Dendritic cell treated with granulocyte-macrophage colony-stimulating factor and Interleukin-4, amounts not matched to agents 40 ng/mL and 50 ng/mL, for 4 days (primary cell): ENCODE measurements around the gene ILDR2.

ENCODE experiments used
- H3K27ac Mint-ChIP-seq: one replicate; pipeline ENCODE4 v1.8.0; 2022; ENCODE audit warnings: mild to moderate bottlenecking, mixed read lengths
- H3K27me3 Mint-ChIP-seq: one replicate; pipeline ENCODE4 v1.8.0; 2022; ENCODE audit warnings: mild to moderate bottlenecking, mixed read lengths
- H3K36me3 Mint-ChIP-seq: one replicate; pipeline ENCODE4 v1.8.0; 2022; ENCODE audit warnings: low read depth, mixed read lengths
- H3K4me1 Mint-ChIP-seq: one replicate; pipeline ENCODE4 v1.8.0; 2022; ENCODE audit warnings: low read depth, mixed read lengths
- H3K4me3 Mint-ChIP-seq: one replicate; pipeline ENCODE4 v1.8.0; 2022; ENCODE audit warnings: mild to moderate bottlenecking, moderate library complexity, mixed read lengths
- H3K9me3 Mint-ChIP-seq: one replicate; pipeline ENCODE4 v1.8.0; 2022; ENCODE audit warnings: mixed read lengths
- intact Hi-C: fragments of 100-400 bp; cut with micrococcal nuclease; formaldehyde crosslinking; loops from one replicate; pipeline ENCODE4 v1.15.0; 2022

ILDR2 gene

DNA sequence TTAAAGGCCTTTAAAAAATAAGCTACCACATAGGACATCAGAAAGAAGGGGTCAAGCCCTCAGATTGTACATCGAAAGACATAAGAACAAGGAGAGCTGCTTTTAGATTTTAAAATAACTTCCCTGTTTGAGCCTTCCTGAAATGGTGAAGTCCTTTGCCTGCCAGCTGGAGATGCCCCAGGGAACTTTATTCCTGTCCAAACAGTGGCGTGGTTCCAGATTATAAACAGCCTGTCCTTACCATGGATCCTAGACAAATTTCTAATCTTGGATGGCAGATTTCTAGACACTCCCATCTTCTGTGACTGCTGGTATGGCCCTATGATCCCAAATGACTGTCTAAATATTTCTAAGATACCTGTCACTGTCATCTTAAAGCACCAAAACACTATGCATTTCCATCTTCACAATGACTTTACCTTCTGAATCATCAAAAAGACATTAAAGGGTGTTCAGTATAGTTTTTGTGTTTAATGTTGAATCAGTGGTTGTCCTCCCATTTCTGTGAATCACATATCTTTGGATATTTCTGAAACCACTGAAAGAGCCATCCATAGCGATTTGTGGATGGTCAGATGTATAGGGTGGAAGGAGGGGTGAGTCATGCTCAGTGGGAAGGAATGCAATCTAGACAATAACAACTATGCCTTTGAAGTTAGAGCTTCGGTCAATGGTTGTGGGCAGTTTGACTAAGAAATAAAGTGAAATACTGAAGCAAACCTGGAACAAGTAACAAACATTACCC lies 23.2 kb downstream of the ILDR2 start:
- peaks cover 13% of the 10 kb centered on the region for H3K27me3 Mint-ChIP-seq
- intact Hi-C loops, result no loop called here
- no peak overlapping the region for H3K4me3 Mint-ChIP-seq
- H3K36me3 Mint-ChIP-seq, result no peaks in the 10 kb centered on the region
- H3K4me1 Mint-ChIP-seq, result peaks cover 7% of the 10 kb centered on the region
- no peaks in the 10 kb centered on the region for H3K9me3 Mint-ChIP-seq
- H3K27ac Mint-ChIP-seq, result no peak overlapping the region

DNA sequence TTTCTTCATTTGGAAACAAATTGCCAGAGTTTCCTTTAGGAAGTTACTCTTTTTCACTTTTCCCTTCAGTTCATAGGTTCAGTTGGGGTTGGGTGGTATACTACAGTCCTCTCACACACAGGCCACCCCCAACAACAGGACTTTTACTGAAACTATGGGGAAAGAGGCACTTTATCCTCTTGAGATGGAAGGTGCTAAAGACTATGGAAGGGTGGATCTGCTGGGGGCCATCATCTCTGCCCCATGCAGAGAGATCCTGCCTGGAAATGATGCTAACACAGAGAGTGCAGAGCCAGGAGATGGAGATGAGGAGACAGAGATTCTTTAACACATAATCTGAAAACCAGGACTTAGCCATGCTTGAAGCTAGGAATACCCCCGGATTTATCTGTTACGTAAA lies 24.3 kb downstream of the ILDR2 start:
- no peaks in the 10 kb centered on the region for H3K9me3 Mint-ChIP-seq

DNA sequence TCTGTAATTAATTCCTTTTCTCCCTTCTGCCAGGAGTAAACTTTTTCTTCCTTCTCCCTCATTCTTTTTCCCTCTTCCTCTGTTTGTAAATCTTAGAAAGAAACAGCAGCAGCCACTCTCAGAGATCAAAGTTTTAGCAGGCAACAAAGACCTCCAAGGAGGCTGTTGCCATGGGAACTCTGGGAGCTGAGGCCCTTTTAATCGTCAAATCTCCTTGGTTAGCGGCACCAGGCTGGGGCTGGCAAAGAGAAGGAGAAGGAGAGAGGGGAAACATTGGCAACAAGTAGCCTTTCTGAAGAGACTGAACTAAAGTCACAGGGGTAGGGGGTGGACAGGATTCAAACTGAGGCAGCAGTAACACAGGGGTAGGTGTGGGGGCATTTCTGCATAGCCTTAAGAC lies 25.2 kb downstream of the ILDR2 start:
- H3K4me1 Mint-ChIP-seq, result peaks cover 17% of the 10 kb centered on the region
- no peak overlapping the region for H3K4me3 Mint-ChIP-seq
- intact Hi-C loops, result no loop called here
- no peaks in the 10 kb centered on the region for H3K36me3 Mint-ChIP-seq
- H3K9me3 Mint-ChIP-seq, result no peaks in the 10 kb centered on the region
- H3K27ac Mint-ChIP-seq, result no peak overlapping the region
- peaks cover 26% of the 10 kb centered on the region for H3K27me3 Mint-ChIP-seq

More for the DNA sequence above, 24.3 kb downstream of the ILDR2 start:
- intact Hi-C loops, result no loop called here
- no peak overlapping the region for H3K27ac Mint-ChIP-seq
- peaks cover 22% of the 10 kb centered on the region for H3K27me3 Mint-ChIP-seq
- H3K4me3 Mint-ChIP-seq, result no peak overlapping the region
- H3K36me3 Mint-ChIP-seq, result no peaks in the 10 kb centered on the region
- H3K4me1 Mint-ChIP-seq, result peaks cover 9% of the 10 kb centered on the region

DNA sequence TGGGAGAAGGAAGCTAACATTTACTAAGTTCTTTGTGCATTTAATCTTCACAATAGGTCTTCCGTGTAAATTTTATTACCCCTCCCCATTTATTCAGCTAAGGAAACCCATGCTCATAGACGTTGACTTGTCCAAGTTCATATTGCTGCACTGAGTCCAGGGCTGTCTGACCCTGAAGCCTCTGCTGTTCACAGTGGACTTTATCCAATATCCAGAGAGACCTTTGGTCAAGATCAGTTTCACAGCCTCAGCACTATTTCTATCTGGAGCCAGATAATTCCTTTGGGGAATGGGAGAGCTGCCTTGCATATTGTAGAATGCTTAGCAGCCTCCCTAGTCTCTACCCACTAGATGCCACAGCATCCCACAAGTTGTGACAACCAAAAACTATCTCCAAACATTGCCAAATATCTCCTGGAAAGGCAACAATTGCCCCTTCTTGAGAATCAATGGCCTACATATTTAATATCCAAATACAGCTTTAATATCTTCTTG lies 26.4 kb downstream of the ILDR2 start:
- Mint-ChIP-seq H3K36me3 (no peaks in the 10 kb centered on the region), H3K4me1 (peaks cover 18% of the 10 kb centered on the region), H3K27ac (no peak overlapping the region), H3K4me3 (no peak overlapping the region), H3K9me3 (no peaks in the 10 kb centered on the region), H3K27me3 (peaks cover 26% of the 10 kb centered on the region)
- intact Hi-C loops, result no loop called here

DNA sequence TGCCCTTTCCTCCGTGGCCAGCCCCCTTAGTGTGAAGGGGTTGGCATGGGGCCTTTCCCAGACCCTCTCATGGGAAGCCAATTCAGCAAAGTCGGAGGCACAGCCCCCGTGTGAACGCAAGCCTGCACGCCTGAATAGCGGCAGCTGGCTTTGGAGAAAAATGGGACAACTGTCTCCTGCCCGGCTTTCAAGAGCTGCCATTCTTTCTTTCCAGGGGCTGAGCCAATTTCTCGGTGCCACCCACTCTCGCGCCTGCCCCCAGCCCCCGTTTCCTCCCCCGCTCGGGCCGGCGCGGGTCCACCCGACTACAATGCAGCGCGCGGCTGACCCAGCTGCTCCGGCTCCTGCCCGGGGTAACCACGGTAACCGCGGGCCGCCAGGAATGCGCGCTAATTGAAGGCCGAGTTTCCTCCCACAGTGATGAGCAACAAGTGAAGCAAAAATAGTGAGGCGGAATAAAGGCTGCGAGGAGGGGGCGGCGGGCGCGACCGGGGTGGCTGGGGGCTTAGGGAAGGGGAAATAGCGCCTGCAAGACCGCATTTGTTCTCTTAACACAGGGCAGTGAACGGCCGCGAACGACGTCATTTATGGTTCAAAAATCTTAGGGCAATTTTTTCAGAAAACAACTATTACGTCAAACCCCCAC lies 27.8 kb downstream of the ILDR2 start:
- Mint-ChIP-seq H3K9me3 (no peaks in the 10 kb centered on the region), H3K4me1 (peaks cover 18% of the 10 kb centered on the region), H3K36me3 (no peaks in the 10 kb centered on the region), H3K27ac (peak overlapping the region; percentile 25), H3K4me3 (peak overlapping the region; percentile 53), H3K27me3 (peaks cover 26% of the 10 kb centered on the region)
- intact Hi-C loops, result no loop called here

DNA sequence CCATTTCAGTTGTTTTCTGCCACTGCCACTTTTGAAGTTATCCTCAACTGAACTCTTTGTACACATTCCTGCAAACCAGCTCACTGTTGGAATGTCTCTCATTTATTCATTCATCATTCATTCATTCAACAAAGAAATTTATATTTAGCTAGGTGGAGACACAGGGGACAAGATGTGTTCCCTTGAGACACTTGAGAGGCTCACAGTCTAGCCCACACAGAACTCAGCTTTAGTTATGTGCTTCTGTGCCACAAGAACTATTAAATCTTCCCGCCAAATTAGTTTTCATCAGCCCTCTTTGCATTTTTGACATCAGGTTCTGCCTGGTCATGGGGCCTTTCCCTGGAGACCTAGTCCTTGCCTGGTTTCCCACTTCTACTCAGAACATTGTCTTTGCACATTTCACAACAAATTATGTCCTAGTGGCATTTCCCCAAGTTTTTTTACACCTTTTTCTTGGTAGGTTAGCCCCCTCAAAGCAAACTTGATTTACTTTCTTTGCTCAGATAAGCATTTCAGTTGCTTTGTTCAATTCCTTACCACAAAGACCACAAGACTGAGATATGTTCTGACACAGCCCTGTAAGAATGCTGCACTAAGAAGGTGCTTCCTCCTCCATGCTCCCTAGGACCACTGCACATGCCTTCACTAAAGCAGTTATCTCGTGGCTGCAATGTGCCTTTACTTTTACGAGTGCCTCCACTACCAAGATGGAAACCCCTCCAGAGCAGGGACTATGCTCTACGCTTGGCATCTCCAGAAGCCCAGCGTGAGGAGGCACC lies 31.0 kb downstream of the ILDR2 start:
- Mint-ChIP-seq H3K4me1 (peaks cover 18% of the 10 kb centered on the region), H3K9me3 (no peaks in the 10 kb centered on the region), H3K4me3 (no peak overlapping the region), H3K27me3 (peaks cover 26% of the 10 kb centered on the region), H3K27ac (no peak overlapping the region), H3K36me3 (no peaks in the 10 kb centered on the region)
- intact Hi-C loops, result no loop called here

DNA sequence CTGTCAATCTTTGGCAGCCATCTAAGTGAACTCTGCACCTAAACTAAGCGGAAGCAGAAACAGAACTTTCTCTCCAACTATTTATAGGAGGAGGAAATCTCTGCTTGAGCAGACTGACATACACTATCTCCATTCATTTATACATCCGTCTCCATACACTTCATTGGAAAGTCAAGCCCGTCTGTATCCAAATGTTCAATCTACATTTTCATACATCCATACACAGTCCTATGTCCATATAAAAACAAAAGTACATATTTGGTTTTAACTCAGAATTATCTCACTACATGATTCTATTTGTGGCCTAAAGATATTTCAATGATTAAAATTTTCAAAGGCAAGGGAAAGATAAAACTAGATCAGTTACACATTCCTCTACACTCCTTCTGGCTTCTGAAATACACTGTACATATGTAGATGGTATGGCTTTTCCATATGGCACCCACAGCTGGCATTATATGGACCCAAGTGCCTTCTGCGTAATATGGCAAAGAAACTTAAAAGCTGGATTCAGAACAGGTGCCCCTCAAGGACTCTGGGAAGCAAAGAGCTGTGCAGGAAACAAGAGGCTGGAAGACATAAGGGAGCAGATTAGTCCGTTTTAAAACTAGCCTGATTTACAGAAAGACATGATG lies 35.5 kb downstream of the ILDR2 start:
- Mint-ChIP-seq H3K36me3 (no peaks in the 10 kb centered on the region), H3K4me1 (no peaks in the 10 kb centered on the region), H3K4me3 (no peak overlapping the region), H3K9me3 (no peaks in the 10 kb centered on the region), H3K27ac (no peak overlapping the region), H3K27me3 (no peaks in the 10 kb centered on the region)
- intact Hi-C loops, result no loop called here

DNA sequence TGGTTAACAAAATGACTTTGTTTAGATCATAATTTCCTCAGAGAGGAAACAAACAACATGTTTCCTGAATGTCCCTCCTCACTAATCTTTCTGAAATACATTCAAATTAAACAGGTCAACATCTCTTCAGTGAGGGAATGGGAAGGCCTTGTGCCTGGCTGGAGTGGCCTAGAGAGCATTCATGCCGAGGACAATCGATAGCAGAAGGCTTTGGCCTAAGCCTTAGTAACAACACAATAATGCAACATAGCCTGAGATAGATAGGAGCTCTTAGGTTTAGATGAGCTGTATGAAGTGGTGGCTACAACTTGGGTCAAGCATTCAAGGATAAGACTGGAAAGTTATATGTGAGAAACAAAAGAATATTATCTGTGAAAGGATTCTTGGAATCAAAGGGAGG lies 37.4 kb downstream of the ILDR2 start:
- Mint-ChIP-seq H3K36me3 (no peaks in the 10 kb centered on the region), H3K27ac (no peak overlapping the region), H3K9me3 (no peaks in the 10 kb centered on the region), H3K27me3 (no peaks in the 10 kb centered on the region), H3K4me3 (no peak overlapping the region), H3K4me1 (no peaks in the 10 kb centered on the region)
- intact Hi-C loops, result no loop called here

DNA sequence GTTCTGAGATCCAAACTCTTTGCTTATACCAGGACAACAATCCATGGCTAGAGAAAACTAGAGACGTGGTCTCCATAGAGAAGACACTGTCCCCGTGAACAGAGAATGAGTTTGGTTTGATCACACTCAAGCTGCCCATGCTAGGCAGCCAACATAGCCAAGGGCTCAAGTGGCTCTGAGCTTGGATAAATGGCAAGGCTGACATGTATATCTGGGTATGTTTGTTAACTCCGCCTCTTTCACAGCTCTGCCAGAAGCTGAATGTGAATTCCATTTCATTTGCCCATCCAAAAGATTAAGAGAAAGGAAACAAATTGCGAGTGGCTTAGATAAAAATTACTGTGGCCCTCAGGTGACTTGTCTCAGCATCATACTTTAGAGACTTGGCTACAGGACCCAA lies 38.0 kb downstream of the ILDR2 start:
- Mint-ChIP-seq H3K4me3 (no peak overlapping the region), H3K27me3 (no peaks in the 10 kb centered on the region), H3K27ac (no peak overlapping the region), H3K9me3 (no peaks in the 10 kb centered on the region), H3K4me1 (no peaks in the 10 kb centered on the region), H3K36me3 (no peaks in the 10 kb centered on the region)
- intact Hi-C loops, result no loop called here

DNA sequence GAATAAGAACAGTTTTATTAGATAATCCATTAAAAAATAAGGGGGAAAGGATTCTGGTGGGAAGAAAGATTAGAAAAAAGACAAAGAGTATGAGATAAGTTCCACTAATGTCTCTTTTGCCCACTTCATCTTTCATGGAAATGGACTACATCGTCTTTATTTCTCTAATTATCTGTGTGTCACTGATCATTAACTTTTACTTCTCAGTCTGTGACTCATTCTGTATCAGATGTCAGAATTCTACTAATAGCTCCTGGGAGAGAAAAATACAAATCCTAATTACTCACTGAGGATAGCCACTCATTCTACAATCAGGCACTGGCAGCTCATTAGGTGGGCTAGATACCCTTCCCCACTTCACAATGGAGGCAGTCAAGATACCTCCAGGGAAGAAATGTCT lies 41.7 kb downstream of the ILDR2 start:
- Mint-ChIP-seq H3K36me3 (no peaks in the 10 kb centered on the region), H3K9me3 (no peaks in the 10 kb centered on the region), H3K4me1 (no peaks in the 10 kb centered on the region), H3K4me3 (no peak overlapping the region), H3K27me3 (no peaks in the 10 kb centered on the region), H3K27ac (no peak overlapping the region)
- intact Hi-C loops, result no loop called here

DNA sequence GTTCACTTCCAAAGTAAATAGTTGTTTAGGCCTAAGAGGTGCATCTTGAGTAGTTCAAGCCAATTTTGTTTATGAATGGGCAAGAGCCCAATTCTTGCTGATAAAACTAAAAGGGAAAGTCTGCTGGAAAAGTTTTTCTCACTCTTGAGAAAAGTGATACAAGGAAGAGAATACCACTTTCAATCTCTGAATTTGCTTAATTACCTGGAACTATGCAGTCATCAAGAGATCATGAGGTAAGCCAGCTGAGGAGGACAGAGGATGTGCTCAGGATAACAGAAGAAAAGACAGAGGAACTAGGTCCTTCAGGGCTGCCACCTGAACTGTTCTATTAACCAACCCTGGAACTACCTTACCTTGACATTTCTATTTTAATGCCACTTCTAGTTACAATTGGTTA lies 42.2 kb downstream of the ILDR2 start:
- intact Hi-C loops, result no loop called here
- no peak overlapping the region for H3K27ac Mint-ChIP-seq
- H3K27me3 Mint-ChIP-seq, result no peaks in the 10 kb centered on the region
- H3K4me3 Mint-ChIP-seq, result no peak overlapping the region
- no peaks in the 10 kb centered on the region for H3K36me3 Mint-ChIP-seq
- no peaks in the 10 kb centered on the region for H3K9me3 Mint-ChIP-seq
- no peaks in the 10 kb centered on the region for H3K4me1 Mint-ChIP-seq

DNA sequence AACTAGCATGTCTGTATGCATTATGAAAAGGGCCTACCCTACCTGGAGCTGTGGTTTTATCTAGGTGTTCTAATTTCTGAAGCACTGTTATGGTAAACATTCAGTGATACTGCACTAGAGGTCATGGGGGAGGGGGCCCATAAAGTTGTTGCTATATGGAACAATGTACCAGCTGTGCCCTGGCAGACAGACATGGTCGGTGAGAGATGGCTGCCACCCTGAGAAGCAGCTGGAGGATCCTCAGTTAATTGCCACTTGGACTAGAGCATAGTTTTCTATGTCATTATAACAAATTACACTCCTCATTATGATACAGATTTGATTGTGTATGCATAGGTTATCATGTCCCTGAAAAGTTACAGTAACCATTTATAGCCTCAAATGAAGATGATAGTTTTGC lies 45.4 kb downstream of the ILDR2 start:
- intact Hi-C loops, result no loop called here
- no peak overlapping the region for H3K4me3 Mint-ChIP-seq
- no peaks in the 10 kb centered on the region for H3K27me3 Mint-ChIP-seq
- H3K36me3 Mint-ChIP-seq, result no peaks in the 10 kb centered on the region
- H3K9me3 Mint-ChIP-seq, result no peaks in the 10 kb centered on the region
- H3K27ac Mint-ChIP-seq, result no peak overlapping the region
- peaks cover 4% of the 10 kb centered on the region for H3K4me1 Mint-ChIP-seq

DNA sequence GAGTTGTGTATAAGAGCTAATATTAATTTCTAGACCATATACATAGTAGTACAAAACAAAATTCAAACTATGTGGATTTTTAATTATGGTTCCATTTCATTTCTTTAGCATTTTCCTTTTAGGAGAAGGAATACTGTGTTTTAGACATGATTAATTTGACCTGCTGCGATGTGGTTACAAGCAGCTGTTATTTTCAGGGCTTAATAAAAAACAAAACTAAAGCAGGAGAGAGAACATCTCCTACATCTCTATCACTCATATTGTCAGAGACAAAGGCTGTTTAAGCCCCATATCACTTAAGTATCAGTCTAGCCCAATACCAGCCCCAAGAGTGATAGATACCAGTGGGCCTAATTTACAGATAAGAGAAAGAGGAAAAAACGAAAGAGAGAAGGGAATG lies 47.6 kb downstream of the ILDR2 start:
- intact Hi-C loops, result no loop called here

More for the DNA sequence above, 47.6 kb downstream of the ILDR2 start:
- Mint-ChIP-seq H3K9me3 (no peaks in the 10 kb centered on the region), H3K4me3 (no peak overlapping the region), H3K27me3 (no peaks in the 10 kb centered on the region), H3K36me3 (no peaks in the 10 kb centered on the region), H3K4me1 (peaks cover 6% of the 10 kb centered on the region), H3K27ac (no peak overlapping the region)
